ENCODE results near the gene USP13.

GRCh38 chr3:179771797-179772196 is 119.0 kb downstream of the USP13 start:
- TF ChIP-seq CTCF (CRISPR knock-in tag; IDR thresholded peaks at IDR 0.05) (no peak), EZH2 (conservative IDR thresholded peaks at IDR 0.05; ENCODE audit: low read depth, low read length) (no peak), SMC3 (IDR thresholded peaks at IDR 0.05; ENCODE audit: low read length) (no peak), YY1 (IDR thresholded peaks at IDR 0.05; ENCODE audit: insufficient read depth, insufficient replicate concordance, low read depth, low read length) (no peak), BRCA1 (CRISPR knock-in tag; IDR thresholded peaks at IDR 0.05) (no peak), ARNT (IDR thresholded peaks at IDR 0.05) (no peak)
- TF ChIP-seq, protein P1, sequence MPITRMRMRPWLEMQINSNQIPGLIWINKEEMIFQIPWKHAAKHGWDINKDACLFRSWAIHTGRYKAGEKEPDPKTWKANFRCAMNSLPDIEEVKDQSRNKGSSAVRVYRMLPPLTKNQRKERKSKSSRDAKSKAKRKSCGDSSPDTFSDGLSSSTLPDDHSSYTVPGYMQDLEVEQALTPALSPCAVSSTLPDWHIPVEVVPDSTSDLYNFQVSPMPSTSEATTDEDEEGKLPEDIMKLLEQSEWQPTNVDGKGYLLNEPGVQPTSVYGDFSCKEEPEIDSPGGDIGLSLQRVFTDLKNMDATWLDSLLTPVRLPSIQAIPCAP (CRISPR knock-in tag; IDR thresholded peaks at IDR 0.05; ENCODE audit: low read depth): no peak

Measured in HepG2 (cell line).